Left colon (tissue), 2 donors: ENCODE results near the gene ANKZF1. TPM values are rescaled to one million over a fixed set of nuclear protein-coding genes. Genes with fewer than 3 reads are reported as not detected.
A peak's percentile ranks its signal among the peaks of the same experiment; 100 is the strongest.
"Not testable (repeated sequence)": the region's sequence is repeated elsewhere in the genome, so short reads cannot be mapped to it uniquely, and the experiment has no call there.

ENCODE experiments used
- ATAC-seq: fragments of 200-7000 bp; cut with Tn5 transposase; one replicate; pipeline ENCODE4 v1.9.1; 2020; ENCODE audit warnings: mild to moderate bottlenecking, moderate library complexity
- DNase-seq, 2 donors: peaks; one replicate each; pipeline ENCODE4 v3.0.0-alpha.2; 2020
- intact Hi-C, 2 donors: fragments of 100-400 bp; cut with DNase I in 1 of 2; cut with micrococcal nuclease in 1 of 2; formaldehyde crosslinking; loops; one replicate each; pipeline versions ENCODE4 v1.11.2 to v1.14.0; 2022; cut with DNase I, micrococcal nuclease
- long read RNA-seq: library from polyadenylated mRNA; unstranded; transcript quantifications from one replicate; pipeline ENCODE4 v2.0.0, GENCODE V29; 2021
- total RNA-seq, 2 donors: library from RNA; stranded (reverse); fragmentation: NEBNext Ultra II Directional; extraction: Animal tissue kit (Norgen Biotek cat#: 25700); gene quantifications; one replicate each; pipeline ENCODE4 v1.2.1, GENCODE V29; 2021
- donor health status: DM: no; HTN: no; CAD: no.
- donor health status: DM: yes; HTN: yes; CAD: no.

The ANKZF1 gene
- total RNA-seq, result 10 to 100 TPM; 33.8 to 40.9 TPM
- long read RNA-seq, partial matches to known transcripts, result 9 of 22 reads
- long read RNA-seq, other reads (novel, unspliced or antisense), result 8 of 22 reads

- DNase-seq (peak; percentile 98 to 99), ATAC-seq (peak; percentile 93)
- intact Hi-C loops, result no loop called here
These were observed at the start of gene ANKZF1, which contains the start of gene ATG9A for GRCh38 chr2:219229305-219230058. Gene ANKZF1 (plus strand): TSS chr2:219229806. CDS start chr2:219230258, 452 bp downstream. Gene ATG9A (minus strand): TSS chr2:219229636. CDS start chr2:219228024, 1,612 bp downstream.

- DNase-seq, result no peak
- intact Hi-C loops, result no loop called here
- no peak for ATAC-seq
These were observed 48.6 kb upstream of the ANKZF1 start for GRCh38 chr2:219180961-219181360.

- DNase-seq, result no peak
These were observed 48.1 kb upstream of the ANKZF1 start for GRCh38 chr2:219181531-219181930.

GRCh38 chr2:219182331-219183150, 47.1 kb upstream of the ANKZF1 start:
- DNase-seq, result peak; percentile 28 to 46
- intact Hi-C loops, result no loop called here
- ATAC-seq, result peak; percentile 50

More at GRCh38 chr2:219181531-219181930, 48.1 kb upstream of the ANKZF1 start:
- ATAC-seq, result no peak
- intact Hi-C loops, result no loop called here

GRCh38 chr2:219183151-219183772, 46.3 kb upstream of the ANKZF1 start:
- DNase-seq (no peak), ATAC-seq (peak; percentile 84)
- intact Hi-C loops, result no loop called here

GRCh38 chr2:219184121-219184520, 45.5 kb upstream of the ANKZF1 start:
- DNase-seq (no peak), ATAC-seq (no peak)
- intact Hi-C loops, result no loop called here

GRCh38 chr2:219186754-219187456, 42.7 kb upstream of the ANKZF1 start:
- intact Hi-C loops, result no loop called here
- no peak for ATAC-seq
- DNase-seq, result no peak

DNA sequence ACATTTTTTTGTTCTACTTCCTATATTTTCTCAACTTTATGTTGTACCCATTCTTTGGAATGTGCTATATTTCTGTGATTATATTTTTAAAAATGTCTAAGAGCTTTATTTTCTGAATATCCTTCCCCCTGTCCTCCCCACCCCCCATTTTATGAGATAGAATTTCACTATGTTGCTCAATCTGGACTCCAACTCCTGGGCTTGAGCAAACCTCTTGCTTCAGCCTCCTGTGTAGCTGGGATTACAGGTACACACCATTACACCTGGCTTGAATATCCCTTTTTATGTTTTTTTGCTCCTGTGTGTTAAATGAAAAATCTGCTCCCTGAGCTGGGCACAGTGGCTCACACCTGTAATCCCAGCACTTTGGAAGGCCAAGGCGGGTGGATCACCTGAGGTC, 32.2 kb upstream of the ANKZF1 start:
- no peak for DNase-seq
- intact Hi-C loops, result no loop called here
- no peak for ATAC-seq

GRCh38 chr2:219198974-219199373, 30.6 kb upstream of the ANKZF1 start:
- ATAC-seq, result no peak
- no peak for DNase-seq
- intact Hi-C loops, result no loop called here

- ATAC-seq (no peak), DNase-seq (no peak)
- intact Hi-C loops, result no loop called here
These were observed 30.0 kb upstream of the ANKZF1 start for GRCh38 chr2:219199470-219200211.

- DNase-seq, ATAC-seq, intact Hi-C loops: not testable (repeated sequence)
These were observed 28.9 kb upstream of the ANKZF1 start for GRCh38 chr2:219200502-219201326.

GRCh38 chr2:219201331-219201730, 28.3 kb upstream of the ANKZF1 start:
- intact Hi-C loops, result not testable (repeated sequence)

DNA sequence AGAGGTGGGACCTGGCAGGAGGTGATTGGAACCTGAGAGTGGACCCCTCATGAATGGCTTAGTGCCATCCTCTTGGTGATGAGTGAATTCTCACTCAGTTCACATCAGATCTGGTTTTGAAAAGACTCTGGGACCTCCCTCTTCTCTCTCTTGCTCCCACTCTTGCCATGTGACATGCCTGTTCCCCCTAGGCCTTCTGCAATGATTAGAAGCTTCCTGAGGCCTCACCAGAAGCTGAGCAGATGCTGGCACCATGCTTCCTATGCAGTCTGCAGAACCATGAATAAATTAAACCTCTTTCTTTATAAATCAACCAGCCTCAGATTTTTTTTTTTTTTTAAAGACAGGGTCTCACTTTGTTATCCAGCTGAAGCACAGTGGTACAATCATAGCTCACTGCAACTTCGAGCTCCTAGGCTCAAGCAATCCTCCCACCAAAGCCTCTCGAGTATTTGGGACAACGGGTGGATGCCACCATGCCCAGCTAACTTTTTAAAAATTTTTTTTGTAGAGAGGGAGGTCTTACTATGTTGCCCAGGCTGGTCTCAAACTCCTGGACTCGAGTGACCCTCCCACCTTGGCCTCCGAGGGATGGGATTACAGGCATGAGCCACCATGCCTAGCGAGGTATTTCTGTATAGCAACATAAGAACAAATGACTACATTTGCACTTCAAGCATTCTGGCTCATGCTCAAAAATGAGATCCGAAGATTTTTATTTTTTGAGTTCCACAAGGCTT, 25.0 kb upstream of the ANKZF1 start:
- DNase-seq (no peak), ATAC-seq (no peak)
- intact Hi-C loops, result no loop called here

More at GRCh38 chr2:219201331-219201730, 28.3 kb upstream of the ANKZF1 start:
- not testable (repeated sequence) for DNase-seq, ATAC-seq

DNA sequence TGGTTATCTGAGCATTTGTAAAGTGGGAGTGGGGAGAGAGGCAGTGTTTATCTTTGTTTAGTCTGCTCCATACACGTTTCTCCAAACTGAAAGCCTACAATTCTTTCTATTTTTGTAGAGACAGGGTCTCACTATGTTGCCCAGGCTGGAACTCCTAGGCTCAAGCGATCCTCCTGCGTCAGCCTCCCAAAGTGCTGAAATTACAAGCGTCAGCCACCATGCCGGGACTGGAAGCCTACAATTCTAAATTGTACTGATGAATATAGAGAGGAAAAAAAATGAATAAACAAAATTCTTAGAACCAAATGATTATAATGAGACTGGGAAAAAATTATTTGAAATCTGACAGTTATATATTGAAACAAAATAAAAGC, 24.5 kb upstream of the ANKZF1 start:
- ATAC-seq, result no peak
- intact Hi-C loops, result no loop called here

DNA sequence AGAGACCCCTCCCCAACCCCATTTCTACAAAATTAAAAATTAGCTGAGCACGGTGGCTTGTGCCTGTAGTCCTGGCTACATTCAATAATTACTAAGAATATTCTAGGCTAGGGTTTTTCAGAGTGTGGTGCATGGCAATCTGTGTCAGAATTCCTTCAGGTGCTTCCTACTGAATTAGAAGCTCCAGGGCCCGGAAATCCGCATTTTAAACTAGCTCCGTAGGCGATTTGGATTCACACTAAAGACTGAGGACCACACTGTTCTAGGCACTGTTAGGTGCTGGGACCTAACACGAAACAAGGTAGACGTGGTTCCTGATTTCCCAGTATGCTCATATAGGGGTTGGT, 23.7 kb upstream of the ANKZF1 start:
- ATAC-seq (no peak), DNase-seq (no peak)
- intact Hi-C loops, result no loop called here

More for the DNA sequence above, 24.5 kb upstream of the ANKZF1 start:
- DNase-seq, result no peak

DNA sequence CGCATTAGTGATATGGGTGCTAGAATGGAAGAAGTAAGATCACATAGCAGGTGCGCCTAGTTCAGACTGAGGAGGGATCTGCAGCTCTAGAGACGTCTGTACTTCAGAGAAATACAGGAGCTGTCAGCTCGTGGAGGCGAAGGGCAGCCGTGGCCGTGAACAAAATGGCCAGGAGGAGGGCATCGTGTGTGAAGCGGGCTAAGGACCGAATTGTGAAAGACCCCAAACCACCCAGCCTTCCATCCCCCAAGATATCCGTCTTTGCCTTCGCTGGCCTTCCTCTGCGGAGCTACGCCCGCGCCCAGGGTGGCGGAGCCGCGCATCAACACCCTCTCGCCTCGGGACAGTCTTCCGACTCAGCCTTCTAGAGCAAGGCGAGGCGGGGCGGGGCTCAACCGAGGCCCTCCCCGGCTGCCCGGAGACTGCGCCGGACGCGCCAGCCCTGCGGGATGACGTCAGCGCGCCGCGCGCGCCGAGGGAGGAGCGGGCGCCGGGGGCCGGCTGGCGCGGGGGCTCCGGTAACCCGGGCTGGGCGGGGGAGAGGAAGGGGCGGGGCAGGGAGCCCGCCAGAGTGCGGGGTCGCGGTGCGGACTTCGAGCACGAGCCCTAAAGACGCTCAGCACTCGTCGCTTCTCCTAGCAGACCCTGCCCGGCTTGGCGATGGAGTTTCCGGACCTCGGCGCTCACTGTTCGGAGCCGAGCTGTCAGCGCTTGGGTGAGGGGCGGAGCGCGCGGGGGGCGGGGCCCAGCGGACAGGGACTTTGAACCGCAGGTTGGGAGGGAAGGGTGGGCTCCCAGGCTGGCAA, 23.1 kb upstream of the ANKZF1 start, which contains the start of gene ZFAND2B:
Gene ZFAND2B (plus strand): TSS at position 455 of the 806 bp plus-strand sequence. CDS start 206 bp downstream, at position 661.
- intact Hi-C loops, result no loop called here
- ATAC-seq (peak; percentile 95), DNase-seq (peak; percentile 94 to 97)
